ENCODE data around the gene DNASE1L2. TPM values are rescaled to one million over a fixed set of nuclear protein-coding genes. Genes with fewer than 3 reads are reported as not detected.

DNASE1L2 gene
- polyA plus RNA-seq, 3 donors, result 1.1 TPM; not detected in 2

DNA sequence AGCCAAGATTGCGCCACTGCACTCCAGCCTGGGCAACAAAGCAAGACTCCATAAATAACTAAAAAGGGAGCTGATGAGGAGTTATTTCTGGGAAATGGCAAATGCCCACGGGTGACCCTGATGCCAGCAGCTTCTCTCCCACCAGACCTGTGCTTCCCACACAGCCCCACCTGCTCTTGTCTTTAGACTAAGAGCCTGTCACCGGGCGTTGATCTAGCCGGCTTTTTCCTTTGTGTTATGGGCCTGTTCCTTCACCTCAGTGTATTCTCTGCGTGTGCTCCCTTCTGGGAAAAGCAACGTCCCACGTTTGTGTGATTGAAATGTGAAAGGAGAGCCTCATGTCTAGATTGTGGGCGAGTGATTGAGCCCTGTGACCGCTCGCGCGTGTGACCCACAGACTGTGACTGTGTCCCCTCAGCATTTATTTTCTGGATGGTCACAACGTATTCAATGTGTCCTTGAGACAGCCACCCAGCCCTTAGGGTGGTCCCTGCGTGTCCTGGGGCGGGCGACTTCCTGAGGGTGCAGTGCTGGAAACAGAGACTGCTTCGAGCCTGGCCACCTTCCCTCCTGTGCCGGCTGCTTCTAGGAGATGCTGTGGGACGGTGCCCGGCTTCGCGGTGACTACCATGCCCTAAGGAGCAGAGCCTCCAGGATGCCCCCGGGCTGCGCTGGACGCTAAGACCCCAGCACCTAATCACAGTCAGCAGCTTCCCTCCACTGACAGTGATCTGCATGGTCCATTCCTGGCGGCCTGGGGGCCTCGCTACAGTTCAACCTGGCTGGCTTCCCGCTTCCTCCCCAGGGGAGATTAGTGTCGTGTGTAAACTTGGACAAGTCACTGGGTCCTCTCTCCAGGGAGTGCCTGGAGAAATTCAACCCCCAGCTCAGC is 39.5 kb downstream of the DNASE1L2 start:
- TF ChIP-seq, protein P1, sequence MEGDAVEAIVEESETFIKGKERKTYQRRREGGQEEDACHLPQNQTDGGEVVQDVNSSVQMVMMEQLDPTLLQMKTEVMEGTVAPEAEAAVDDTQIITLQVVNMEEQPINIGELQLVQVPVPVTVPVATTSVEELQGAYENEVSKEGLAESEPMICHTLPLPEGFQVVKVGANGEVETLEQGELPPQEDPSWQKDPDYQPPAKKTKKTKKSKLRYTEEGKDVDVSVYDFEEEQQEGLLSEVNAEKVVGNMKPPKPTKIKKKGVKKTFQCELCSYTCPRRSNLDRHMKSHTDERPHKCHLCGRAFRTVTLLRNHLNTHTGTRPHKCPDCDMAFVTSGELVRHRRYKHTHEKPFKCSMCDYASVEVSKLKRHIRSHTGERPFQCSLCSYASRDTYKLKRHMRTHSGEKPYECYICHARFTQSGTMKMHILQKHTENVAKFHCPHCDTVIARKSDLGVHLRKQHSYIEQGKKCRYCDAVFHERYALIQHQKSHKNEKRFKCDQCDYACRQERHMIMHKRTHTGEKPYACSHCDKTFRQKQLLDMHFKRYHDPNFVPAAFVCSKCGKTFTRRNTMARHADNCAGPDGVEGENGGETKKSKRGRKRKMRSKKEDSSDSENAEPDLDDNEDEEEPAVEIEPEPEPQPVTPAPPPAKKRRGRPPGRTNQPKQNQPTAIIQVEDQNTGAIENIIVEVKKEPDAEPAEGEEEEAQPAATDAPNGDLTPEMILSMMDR (IDR thresholded peaks at IDR 0.05), result no peak
- H3K36me3 Mint-ChIP-seq, result peaks cover 0 to 5% of the 10 kb centered on the region in 2 donors
- no peak overlapping the region for H3K27ac Mint-ChIP-seq
- Histone ChIP-seq H3K36me3 (replicated peaks in 1 of 2; ENCODE audit: control insufficient read depth in 1 of 2, insufficient read depth in 2 of 2, low read length in 2 of 2) (no peaks in the 10 kb centered on the region), H3K4me3 (replicated peaks in 1 of 3; ENCODE audit: low read depth in 2 of 3, low read length in 3 of 3) (no peak overlapping the region), H3K9ac (ENCODE audit: insufficient read depth, low read length, poor library complexity, severe bottlenecking) (no peak overlapping the region), H3K27me3 (ENCODE audit: control insufficient read depth in 2 of 2, insufficient read depth in 2 of 2, low read length in 2 of 2) (no peaks in the 10 kb centered on the region), H4K20me1 (ENCODE audit: insufficient read depth, low read length) (no peaks in the 10 kb centered on the region), H2AFZ (ENCODE audit: insufficient read depth, low read depth, low read length, poor library complexity, severe bottlenecking) (no peak overlapping the region), H3K4me2 (replicated peaks; ENCODE audit: extremely low read depth, low read length, poor library complexity, severe bottlenecking) (no peak overlapping the region), H3K9me3 (replicated peaks in 1 of 2; ENCODE audit: control insufficient read depth in 1 of 2, insufficient read depth in 1 of 2, low read length in 2 of 2) (no peaks in the 10 kb centered on the region), H3K79me2 (ENCODE audit: insufficient read depth, low read length) (no peaks in the 10 kb centered on the region), H3K27ac (ENCODE audit: low read depth in 1 of 2, low read length in 2 of 2) (no peak overlapping the region), H3K4me1 (ENCODE audit: control insufficient read depth in 1 of 2, insufficient read depth in 2 of 2, low read length in 2 of 2) (peaks cover 8 to 15% of the 10 kb centered on the region in 2 donors)
- WGBS (ENCODE audit: insufficient coverage), result 93% methylated on average over 21 of the region's 30 CpGs
- DNase-seq, result no peak
- intact Hi-C loops (cut with micrococcal nuclease), result loop anchor here in 1 of 2 donors (10.0 kb wide), 1 partner anchor 229 kb away; no protein-coding TSS in a partner anchor
- H3K4me1 Mint-ChIP-seq, result peaks cover 9% of the 10 kb centered on the region
- H3K4me3 Mint-ChIP-seq, result no peak overlapping the region
- H3K9me3 Mint-ChIP-seq, result no peaks in the 10 kb centered on the region
- peaks cover 2 to 5% (median 3%) of the 10 kb centered on the region in 3 donors for H3K27me3 Mint-ChIP-seq (ENCODE audit: low read depth in 3 of 3)

DNA sequence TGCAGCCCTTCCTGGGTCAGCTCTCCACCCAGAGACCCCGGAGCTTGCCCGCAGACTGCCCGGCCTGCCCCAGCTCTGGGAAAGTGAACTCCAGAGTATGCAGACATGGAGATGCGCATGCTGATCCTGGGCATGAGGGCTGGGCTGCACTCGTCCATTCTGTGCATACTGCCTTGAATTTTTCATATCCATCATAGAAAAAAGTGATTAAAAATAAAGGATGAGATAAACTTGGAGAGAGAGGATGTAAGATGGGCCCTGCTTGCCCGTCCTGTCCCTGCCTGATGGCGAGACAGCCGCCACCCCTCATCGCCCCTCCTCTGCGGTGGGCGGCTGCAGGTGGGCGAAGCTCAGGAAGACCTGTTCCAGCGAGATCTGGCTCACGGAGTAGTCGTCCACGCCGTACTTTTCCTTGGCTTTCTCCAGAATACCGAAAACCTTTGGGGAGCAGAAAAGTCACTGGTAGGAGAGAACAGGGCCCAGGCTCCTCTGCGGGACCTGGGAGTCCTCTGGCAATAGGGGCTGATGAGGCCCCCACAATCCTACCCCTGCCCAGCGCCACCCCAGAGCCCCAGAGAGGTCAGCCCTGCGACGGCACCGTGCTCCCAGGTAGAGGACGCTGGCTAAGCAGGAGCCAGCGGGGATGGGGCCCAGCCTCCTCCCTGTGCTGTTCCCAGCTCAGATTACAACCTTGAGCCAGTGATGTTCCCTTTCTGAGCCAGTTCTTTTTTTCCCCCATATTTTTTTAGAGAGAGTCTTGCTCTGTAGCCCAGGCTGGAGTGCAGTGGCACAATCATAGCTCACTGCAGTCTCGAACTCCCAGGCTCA is 40.3 kb downstream of the DNASE1L2 start:
- peak overlapping the region in 1 of 2 donors; percentile 20 for H3K4me3 Mint-ChIP-seq
- intact Hi-C loops (cut with micrococcal nuclease), result loop anchor here in 1 of 2 donors (10.0 kb wide), 1 partner anchor 228 kb away; no protein-coding TSS in a partner anchor
- peaks cover 8 to 15% of the 10 kb centered on the region in 2 donors for H3K4me1 ChIP-seq (ENCODE audit: control insufficient read depth in 1 of 2, insufficient read depth in 2 of 2, low read length in 2 of 2)
- H3K4me3 ChIP-seq (replicated peaks in 1 of 3; ENCODE audit: low read depth in 2 of 3, low read length in 3 of 3), result no peak overlapping the region
- TF ChIP-seq, protein P1 (IDR thresholded peaks at IDR 0.05), result no peak
- no peaks in the 10 kb centered on the region for H3K36me3 ChIP-seq (replicated peaks in 1 of 2; ENCODE audit: control insufficient read depth in 1 of 2, insufficient read depth in 2 of 2, low read length in 2 of 2)
- no peak overlapping the region for H2AFZ ChIP-seq (ENCODE audit: insufficient read depth, low read depth, low read length, poor library complexity, severe bottlenecking)
- H3K36me3 Mint-ChIP-seq, result peaks cover 0 to 5% of the 10 kb centered on the region in 2 donors
- no peak overlapping the region for H3K4me2 ChIP-seq (replicated peaks; ENCODE audit: extremely low read depth, low read length, poor library complexity, severe bottlenecking)
- WGBS (ENCODE audit: insufficient coverage), result 95% methylated on average over 16 of the region's 26 CpGs
- H3K27ac Mint-ChIP-seq, result no peak overlapping the region
- H4K20me1 ChIP-seq (ENCODE audit: insufficient read depth, low read length), result no peaks in the 10 kb centered on the region
- no peaks in the 10 kb centered on the region for H3K79me2 ChIP-seq (ENCODE audit: insufficient read depth, low read length)
- no peaks in the 10 kb centered on the region for H3K27me3 ChIP-seq (ENCODE audit: control insufficient read depth in 2 of 2, insufficient read depth in 2 of 2, low read length in 2 of 2)
- peaks cover 9% of the 10 kb centered on the region for H3K4me1 Mint-ChIP-seq
- H3K9me3 Mint-ChIP-seq, result no peaks in the 10 kb centered on the region
- no peak overlapping the region for H3K27ac ChIP-seq (ENCODE audit: low read depth in 1 of 2, low read length in 2 of 2)
- H3K9me3 ChIP-seq (replicated peaks in 1 of 2; ENCODE audit: control insufficient read depth in 1 of 2, insufficient read depth in 1 of 2, low read length in 2 of 2), result no peaks in the 10 kb centered on the region
- H3K9ac ChIP-seq (ENCODE audit: insufficient read depth, low read length, poor library complexity, severe bottlenecking), result no peak overlapping the region
- DNase-seq, result no peak
- peaks cover 3 to 6% (median 3%) of the 10 kb centered on the region in 3 donors for H3K27me3 Mint-ChIP-seq (ENCODE audit: low read depth in 3 of 3)
